ENCODE results near the gene UBE2QL1. TPM values are rescaled to one million over a fixed set of nuclear protein-coding genes. Genes with fewer than 3 reads are reported as not detected.

UBE2QL1 gene
- polyA plus RNA-seq, 2 of the 4 experiments (the other 2 are of a cell fraction) = 0.04 TPM

- H3K27ac ChIP-seq = no peak overlapping the region
- ATAC-seq (no peak), DNase-seq (ENCODE audit: low read depth in 1 of 2, low spot score in 1 of 2) (no peak), FAIRE-seq (no peak)
- POLR2A ChIA-PET = no interaction called here
- TF ChIP-seq EHMT2 (IDR thresholded peaks at IDR 0.05; ENCODE audit: low read depth) (no peak), ZSCAN20 (CRISPR knock-in tag; IDR thresholded peaks at IDR 0.05) (no peak), HOXA7 (CRISPR knock-in tag; IDR thresholded peaks at IDR 0.05) (no peak), CTCF (IDR thresholded peaks at IDR 0.05) (no peak), HEYL (CRISPR knock-in tag; IDR thresholded peaks at IDR 0.05) (no peak), CEBPB (IDR thresholded peaks at IDR 0.05) (no peak), RARB (CRISPR knock-in tag; IDR thresholded peaks at IDR 0.05) (no peak), SMC3 (IDR thresholded peaks at IDR 0.05) (no peak), REST (IDR thresholded peaks at IDR 0.05) (no peak)
- TF ChIP-seq, protein P1, sequence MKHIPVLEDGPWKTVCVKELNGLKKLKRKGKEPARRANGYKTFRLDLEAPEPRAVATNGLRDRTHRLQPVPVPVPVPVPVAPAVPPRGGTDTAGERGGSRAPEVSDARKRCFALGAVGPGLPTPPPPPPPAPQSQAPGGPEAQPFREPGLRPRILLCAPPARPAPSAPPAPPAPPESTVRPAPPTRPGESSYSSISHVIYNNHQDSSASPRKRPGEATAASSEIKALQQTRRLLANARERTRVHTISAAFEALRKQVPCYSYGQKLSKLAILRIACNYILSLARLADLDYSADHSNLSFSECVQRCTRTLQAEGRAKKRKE (CRISPR knock-in tag; IDR thresholded peaks at IDR 0.05; ENCODE audit: low read depth) = no peak
- TF ChIP-seq, protein P2, sequence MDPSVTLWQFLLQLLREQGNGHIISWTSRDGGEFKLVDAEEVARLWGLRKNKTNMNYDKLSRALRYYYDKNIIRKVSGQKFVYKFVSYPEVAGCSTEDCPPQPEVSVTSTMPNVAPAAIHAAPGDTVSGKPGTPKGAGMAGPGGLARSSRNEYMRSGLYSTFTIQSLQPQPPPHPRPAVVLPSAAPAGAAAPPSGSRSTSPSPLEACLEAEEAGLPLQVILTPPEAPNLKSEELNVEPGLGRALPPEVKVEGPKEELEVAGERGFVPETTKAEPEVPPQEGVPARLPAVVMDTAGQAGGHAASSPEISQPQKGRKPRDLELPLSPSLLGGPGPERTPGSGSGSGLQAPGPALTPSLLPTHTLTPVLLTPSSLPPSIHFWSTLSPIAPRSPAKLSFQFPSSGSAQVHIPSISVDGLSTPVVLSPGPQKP (IDR thresholded peaks at IDR 0.05; ENCODE audit: low read depth, low read length) = no peak
- H3K4me1 ChIP-seq = peaks cover 4% of the 10 kb centered on the region; the same call in 1 of the 3 replicates
- CTCF ChIA-PET = no interaction called here
- H3K4me2 ChIP-seq = no peak overlapping the region
- WGBS (ENCODE audit: missing lambda C conversion rate) = 76% methylated on average over 10 of the region's 11 CpGs
- H3K9me3 ChIP-seq = no peaks in the 10 kb centered on the region
- H3K4me3 ChIP-seq = no peak overlapping the region
Observed at GRCh38 chr5:6508931-6509330, 60.3 kb downstream of the UBE2QL1 start.

GRCh38 chr5:6510132-6510531 lies 61.5 kb downstream of the UBE2QL1 start:
- H3K4me1 ChIP-seq = 0 out of 3 replicates have a peak, but pooled peaks cover 3% of the 10 kb centered on the region
- CTCF ChIA-PET = interaction anchor here (0.7 kb wide), 1 partner anchor 16 kb away, joined by 3 read pairs; no protein-coding TSS in a partner anchor
- POLR2A ChIA-PET = no interaction called here
- H3K9me3 ChIP-seq = no peaks in the 10 kb centered on the region
- H3K4me2 ChIP-seq = no peak overlapping the region
- TF ChIP-seq HOXA7 (CRISPR knock-in tag; IDR thresholded peaks at IDR 0.05) (no peak), REST (IDR thresholded peaks at IDR 0.05) (no peak), ZSCAN20 (CRISPR knock-in tag; IDR thresholded peaks at IDR 0.05) (no peak), JUN (IDR thresholded peaks at IDR 0.05) (no peak), HDAC2 (IDR thresholded peaks at IDR 0.05) (no peak), TFCP2L1 (CRISPR knock-in tag; IDR thresholded peaks at IDR 0.05) (no peak), CHD2 (IDR thresholded peaks at IDR 0.05; ENCODE audit: low read length, partially characterized antibody) (no peak), HEYL (CRISPR knock-in tag; IDR thresholded peaks at IDR 0.05) (no peak)
- TF ChIP-seq, protein P3, sequence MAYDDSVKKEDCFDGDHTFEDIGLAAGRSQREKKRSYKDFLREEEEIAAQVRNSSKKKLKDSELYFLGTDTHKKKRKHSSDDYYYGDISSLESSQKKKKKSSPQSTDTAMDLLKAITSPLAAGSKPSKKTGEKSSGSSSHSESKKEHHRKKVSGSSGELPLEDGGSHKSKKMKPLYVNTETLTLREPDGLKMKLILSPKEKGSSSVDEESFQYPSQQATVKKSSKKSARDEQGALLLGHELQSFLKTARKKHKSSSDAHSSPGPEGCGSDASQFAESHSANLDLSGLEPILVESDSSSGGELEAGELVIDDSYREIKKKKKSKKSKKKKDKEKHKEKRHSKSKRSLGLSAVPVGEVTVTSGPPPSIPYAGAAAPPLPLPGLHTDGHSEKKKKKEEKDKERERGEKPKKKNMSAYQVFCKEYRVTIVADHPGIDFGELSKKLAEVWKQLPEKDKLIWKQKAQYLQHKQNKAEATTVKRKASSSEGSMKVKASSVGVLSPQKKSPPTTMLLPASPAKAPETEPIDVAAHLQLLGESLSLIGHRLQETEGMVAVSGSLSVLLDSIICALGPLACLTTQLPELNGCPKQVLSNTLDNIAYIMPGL (CRISPR knock-in tag; IDR thresholded peaks at IDR 0.05; ENCODE audit: borderline replicate concordance) = no peak
- TF ChIP-seq, protein P4, sequence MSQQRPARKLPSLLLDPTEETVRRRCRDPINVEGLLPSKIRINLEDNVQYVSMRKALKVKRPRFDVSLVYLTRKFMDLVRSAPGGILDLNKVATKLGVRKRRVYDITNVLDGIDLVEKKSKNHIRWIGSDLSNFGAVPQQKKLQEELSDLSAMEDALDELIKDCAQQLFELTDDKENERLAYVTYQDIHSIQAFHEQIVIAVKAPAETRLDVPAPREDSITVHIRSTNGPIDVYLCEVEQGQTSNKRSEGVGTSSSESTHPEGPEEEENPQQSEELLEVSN (IDR thresholded peaks at IDR 0.05; ENCODE audit: borderline replicate concordance, low read depth) = no peak
- no peak overlapping the region for H3K4me3 ChIP-seq
- no peak for DNase-seq (ENCODE audit: low read depth in 1 of 2, low spot score in 1 of 2)
- no peak for ATAC-seq
- no peak overlapping the region for H3K27ac ChIP-seq
- FAIRE-seq = no peak
- WGBS (ENCODE audit: missing lambda C conversion rate) = 42% methylated on average over 2 of the region's 2 CpGs
